NCI-H1436 treated with DMSO at 0.1 percent for 48 hours (cell line): Measurements from ENCODE around the gene SLC19A2.
"Not testable (repeated sequence)": the region's sequence is repeated elsewhere in the genome, so short reads cannot be mapped to it uniquely, and the experiment has no call there.

Source experiments
- DNase-seq: peaks from one replicate; lab custom pipeline; 2025; lab: John Stamatoyannopoulos, UW

The SLC19A2 gene

DNA sequence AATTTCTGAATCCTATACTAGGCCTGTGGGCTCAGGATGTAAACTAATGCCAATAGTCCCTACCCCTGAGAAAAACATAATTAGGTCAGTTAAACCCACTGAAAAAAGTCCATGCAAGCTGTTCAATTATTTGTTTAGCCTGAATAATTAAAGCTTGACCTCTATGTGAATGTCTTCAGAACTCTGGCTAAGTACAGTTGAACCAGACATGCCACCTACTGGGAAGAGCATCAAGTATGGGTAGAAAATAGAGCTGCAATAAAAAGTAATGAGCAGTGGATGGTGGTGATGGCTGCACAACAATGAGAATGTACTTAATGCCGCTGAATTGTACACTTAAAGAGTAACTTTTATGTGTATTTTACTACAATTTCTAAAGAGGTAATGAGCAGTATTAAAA is 23.6 kb upstream of the SLC19A2 start:
- no peak for DNase-seq

DNA sequence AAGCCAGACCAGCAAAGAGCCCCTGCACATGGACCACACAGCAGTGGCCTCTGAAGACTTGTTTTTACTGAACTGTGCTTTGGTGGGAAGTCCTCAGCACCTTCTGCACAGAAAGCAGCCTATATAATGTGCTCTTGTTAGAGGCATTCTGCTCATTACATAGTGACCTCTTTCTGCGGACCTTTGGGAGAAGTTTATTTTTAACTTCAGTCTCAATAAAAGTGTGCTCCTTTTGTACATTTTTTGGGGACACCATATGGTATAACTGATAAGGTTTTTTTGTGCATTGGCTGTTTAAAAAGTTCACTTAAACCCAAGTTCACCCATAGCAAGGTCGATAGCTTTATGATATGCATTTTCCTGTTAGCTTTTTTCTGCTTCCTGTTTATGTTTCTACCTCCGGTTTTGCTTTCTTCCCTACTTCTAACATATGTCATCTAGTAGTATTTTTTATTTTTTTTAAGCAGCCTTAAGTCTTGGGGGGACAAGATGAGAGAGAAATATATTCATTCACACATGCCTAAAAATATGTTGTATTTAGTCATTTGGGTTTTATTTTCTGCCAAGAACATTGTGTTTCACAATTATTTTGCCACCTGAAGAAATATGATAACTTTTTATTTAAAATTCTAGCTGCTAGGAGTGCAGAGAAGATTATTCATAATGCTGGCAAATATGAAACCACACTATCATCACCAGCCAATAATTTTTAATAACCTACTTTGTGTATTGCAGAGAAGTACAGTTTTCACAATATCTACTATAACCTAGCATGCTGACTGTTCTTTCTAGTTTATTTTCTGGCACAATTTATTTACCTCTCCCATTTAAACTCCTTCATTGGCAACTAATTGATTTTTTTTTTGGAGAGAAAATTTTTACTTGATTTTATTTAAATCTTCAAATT is 22.9 kb upstream of the SLC19A2 start:
- no peak for DNase-seq

DNA sequence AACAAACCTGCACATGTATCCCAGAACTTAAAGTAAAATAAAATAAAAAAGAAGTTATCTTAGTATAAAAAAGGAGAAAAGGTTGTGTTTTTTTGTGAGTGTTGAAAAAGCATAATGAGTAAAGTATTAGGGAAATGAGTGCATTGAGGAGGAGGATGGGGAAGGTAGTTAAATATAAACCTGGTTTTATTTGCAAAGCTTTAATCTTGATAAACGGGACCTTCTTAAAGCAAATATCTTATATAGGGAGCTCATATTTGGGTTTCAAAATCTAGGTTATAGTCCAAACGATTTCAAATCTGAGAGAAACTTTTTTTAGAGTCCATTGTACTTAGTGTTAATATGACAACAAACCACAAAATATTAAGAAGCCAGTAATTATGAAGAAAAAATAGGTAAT is 21.7 kb upstream of the SLC19A2 start:
- DNase-seq = no peak

DNA sequence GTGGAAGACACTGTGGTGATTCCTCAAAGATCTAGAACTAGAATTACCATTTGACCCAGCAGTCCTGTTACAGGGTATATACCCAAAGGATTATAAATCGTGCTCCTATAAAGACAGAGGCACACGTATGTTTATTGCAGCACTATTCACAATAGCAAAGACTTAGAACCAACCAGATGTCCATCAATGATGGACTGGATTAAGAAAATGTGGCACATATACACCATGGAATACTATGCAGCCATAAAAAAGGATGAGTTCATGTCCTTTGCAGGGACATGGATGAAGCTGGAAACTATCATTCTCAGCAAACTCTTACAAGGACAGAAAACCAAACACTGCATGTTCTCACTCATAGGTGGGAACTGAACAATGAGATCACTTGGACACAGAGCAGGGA is 17.9 kb upstream of the SLC19A2 start:
- not testable (repeated sequence) for DNase-seq

DNA sequence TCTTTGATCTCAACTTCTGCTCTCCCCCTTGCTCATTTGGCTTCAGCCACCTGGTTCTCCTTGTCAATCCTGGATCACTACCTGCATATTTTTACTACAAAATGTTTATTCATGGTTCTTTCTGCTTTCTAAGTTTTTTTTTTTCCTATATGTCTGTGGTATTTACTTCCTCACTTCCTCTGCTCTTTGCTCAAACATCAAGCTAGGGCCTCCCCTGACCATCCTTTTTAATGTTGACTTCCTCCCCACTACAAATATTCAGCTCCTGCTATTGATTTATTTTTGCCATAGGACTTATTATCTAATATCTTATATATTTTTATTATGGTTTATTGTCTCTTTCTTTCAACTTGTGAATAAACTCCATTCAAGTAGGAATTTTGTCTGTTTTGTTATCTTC is 14.1 kb upstream of the SLC19A2 start:
- no peak for DNase-seq

DNA sequence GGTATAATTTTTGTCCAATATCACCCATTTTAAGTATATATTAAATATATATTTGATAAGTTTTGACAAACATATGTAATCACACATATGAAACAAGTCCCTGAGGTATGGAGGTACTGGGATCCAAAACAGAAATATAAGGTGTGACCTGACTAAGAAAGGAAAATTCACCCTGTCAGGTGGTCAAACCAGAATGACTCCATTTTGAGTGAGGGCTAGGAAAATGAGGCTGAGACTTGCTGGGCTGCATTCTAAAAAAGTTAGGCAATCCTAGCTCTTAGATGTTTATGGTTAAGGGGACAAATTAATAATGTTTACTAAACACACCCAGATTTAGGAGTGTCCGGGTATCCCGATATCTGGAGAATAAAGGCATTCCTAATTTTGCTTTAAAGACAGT is 11.6 kb upstream of the SLC19A2 start:
- no peak for DNase-seq

DNA sequence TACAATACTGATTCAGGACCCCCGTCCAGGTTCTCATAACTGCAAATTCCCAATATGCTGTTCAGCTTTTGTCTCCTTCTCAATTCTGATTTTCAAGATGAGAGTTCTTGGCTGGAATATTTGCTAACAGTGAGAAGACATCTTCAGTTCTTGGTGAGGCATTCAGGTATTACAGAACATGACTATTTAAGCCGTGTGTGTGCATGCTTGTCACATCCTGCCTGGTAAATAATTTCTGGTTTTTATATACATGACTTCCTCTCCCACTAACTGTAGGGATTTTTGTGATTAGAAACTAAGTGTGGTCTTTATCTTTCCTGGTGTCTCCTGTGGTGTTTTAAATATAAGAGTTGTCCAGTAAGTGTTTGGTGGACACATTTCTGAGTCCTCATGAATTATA is 10.2 kb upstream of the SLC19A2 start:
- DNase-seq = no peak

DNA sequence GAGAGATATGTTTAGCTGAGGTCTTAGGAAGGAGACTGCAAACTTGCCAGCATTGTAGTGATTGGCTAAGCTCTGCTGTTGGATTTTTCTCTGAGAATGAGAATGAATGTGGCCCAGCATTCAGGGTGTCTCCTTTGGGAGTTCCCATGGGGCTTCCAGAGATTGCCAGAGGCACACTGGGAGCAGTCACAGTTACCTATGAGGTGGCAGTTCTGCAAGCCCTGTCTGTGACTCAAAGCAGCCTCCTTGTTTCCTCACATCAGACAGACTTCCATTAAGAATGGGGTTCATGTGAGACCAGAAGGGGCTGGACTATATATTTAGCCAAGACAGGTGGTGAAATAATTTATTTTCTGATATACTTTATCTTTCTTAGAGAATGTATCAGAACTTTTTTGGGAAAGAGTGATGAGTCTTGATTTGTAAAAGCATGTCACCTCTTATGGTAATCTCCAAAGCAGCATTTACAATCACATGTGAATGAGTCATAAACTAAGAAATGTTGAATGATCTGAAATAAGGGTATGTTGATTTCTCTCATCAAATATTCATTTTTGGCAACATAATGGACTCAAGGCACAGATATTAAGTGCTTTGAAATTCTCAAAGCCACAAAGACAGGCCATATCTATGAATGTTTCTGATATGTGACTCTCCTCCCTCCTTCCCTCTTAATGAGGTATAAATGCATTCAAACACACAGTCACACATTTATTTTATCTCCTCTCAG is 9.5 kb upstream of the SLC19A2 start:
- no peak for DNase-seq

DNA sequence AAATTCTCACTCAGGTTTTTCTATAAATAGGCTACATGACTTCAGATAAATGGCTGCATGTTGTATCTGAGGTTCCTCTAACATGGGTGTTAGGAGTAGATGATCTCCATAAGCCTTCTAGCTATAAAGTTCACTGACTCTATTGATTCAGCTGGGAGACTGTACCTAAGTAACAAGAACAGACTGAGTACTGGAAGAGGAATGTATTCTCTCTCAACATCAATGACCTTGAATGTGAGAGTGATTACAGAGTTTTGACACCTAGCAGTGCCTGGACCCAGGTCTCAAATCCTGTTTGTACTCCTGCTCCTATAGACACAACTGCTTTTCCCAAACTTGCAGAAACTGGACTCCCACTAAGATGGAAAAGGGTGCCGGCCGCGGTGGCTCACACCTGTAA is 8.6 kb upstream of the SLC19A2 start:
- DNase-seq = no peak

DNA sequence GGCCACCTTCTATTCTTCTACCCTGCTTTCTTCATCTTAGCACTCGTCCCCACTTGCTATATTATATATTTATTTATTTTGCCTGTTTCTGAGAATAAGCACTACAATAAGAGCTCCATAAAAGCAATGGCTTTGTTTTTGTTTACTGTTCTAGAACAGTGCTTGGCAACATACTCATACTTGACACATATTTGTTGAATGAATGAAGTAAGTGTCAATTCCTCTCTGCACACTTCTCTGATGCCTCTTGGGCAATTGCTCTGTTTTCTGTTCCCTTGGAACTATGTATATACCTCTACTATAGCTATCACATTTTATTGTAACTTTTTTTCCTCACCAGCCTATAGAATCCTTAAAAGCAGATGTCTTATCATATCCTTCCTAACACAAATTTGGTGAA is 7.5 kb upstream of the SLC19A2 start:
- DNase-seq = no peak

DNA sequence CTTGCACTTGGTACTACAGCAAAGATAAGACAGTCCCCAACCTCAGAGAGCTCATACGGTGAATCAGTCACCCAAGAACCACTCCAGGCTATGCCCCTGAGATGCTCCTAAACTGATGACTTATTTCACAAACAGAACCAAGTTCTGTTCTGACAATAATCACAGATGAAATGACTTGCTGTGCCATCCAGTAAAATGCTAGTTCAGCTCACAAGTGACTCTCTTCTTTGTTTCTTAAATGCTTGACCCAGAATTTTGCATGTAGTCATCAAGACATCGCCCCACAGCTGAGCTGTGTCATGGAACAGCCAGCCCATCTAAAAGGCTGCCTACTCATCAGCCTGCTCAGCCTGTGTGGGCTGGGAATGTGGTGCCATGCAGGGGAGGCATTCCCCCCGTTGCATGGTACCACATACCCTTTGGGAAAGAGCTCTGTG is 6.1 kb upstream of the SLC19A2 start:
- no peak for DNase-seq

DNA sequence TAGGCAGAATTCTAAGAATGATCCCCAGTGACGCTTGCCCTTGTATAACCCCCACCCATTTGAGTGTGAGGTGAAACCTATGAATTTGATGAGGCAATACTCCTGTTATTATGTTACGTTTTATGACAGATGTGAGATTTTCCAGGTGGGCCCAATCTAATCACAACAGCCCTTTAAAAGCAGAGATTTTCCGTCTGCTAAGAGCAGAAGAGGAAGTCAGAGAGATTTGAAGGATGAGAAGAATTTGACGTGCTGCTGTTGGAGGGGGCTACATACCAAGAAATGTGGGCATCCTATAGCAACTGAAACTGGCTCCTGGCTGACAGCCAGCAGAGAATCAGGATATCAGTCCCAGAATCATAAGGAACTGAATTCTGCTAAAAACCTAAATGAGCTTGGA is 2.4 kb upstream of the SLC19A2 start:
- no peak for DNase-seq

DNA sequence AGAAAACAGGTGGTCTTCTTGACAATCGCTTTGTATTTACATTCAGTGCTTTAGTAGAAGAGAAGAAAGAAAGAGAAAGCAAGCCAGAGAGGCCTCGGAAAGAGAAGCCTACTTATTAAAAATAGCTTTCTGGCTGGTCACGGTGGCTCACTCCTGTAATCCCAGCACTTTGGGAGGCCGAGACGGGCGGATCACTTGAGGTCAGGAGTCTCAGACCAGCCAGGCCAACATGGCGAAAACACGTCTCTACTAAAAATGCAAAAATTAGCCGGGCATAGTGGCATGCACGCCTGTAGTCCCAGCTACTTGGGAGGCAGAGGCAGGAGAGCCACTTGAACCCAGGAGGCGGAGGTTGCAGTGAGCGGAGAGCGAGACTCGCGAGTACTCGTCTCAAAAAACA is 1.8 kb upstream of the SLC19A2 start:
- DNase-seq = no peak

DNA sequence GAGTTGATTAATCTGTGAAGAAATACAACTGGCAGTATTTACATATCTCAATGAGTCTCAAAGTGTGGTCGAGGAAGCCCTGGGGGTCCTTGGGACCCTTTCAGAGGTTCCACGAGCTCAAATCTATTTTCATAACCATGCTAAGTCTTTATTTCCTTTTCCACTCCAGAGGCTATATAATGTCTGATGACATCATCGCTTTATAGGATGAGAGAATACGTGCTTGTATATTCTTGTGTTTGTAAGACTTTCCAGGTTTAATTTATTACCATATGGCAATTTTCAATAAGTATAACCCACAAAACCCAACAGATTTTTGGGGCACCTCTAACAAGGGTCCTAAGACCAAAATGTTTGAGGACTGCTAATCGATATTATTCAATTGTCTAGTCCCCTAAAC is 1.4 kb upstream of the SLC19A2 start:
- DNase-seq = no peak

DNA sequence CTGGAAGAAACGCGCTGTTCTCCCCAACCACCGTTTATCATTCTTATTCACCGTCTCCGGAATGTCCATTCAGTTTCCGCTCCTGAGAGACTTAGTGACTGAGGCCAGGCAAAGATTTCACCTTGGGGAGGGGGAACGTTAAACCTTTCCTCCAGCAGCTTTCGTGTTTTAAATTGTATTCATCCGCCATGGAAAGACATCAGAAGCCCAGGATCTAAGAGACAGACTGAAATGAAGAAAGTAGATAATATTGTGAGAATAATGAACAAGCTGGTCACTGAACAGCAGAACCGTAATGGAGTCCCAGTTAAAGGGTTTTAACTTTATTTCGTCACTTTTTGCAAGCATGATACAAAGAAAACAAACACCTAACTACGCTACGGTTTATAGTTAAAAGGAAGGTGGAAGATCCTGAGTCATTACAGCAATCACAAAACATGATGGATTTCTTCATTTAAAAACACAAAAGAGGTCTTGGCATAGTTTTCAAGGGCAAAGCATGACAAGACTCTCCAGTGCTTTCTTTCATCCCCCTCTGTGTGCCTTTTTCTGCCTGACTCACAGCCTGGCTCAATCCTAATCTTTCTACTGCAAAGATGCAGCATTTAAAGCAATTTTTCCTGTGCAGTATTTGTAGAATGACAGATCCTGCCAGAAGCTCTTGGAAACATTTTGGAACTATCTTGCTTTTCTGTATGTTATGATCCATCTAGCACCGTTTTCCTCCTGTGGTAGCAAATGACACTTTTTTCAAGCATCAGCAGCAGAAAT is 722 bp upstream of the SLC19A2 start:
- no peak for DNase-seq

DNA sequence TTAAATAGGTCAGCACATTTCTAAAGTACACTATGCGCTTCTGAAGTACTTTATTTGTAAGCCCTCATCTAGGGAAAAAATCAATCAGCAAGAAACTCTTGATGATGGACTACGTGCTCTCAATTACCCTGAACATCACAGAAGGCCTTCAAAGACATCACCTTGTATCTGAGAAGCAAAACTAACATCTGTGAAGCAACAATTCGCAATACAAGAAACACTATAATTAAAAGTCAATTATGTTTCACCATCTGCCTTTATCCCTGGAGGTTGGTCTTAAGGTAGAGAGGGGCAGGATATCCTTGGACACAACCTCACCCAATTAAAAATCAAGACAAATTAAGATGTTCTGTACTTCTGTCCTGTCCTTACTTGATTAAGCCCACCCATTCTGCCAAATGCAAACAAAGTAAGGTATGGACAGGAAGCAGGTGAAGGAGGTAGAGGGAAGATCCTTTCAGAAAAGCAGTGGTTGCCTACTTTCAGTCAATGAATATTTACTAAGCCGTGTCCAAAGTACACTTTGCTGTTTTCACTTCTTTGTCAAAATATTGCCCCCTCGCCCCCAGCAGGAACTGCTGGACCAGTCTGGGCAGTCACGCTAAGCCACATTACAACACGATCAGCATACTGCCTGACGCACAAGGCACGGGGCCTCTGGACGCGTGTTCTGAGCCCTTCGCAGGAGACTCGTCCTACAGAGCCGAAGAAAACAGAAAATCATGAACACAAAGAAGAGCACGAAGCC is 887 bp downstream of the SLC19A2 start:
- DNase-seq = no peak

DNA sequence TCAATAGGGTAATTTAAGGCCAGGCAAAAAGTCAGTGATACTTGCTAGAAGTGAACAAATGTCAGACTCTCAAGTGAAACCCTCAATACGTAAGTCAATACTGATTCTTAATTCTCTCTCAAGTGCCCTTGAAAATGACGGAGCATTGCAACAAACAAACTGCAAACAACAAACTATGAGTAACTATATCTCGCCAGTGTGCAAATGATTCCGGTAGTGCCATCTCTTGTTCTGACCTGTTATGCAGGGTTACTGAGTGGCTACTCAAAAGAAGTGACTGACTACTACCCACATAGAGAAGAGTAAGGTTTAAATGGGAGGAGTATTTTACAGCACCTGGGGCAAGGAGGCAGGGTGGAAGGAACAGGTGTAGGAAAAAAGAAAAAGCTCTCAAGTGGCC is 1.6 kb downstream of the SLC19A2 start:
- no peak for DNase-seq

DNA sequence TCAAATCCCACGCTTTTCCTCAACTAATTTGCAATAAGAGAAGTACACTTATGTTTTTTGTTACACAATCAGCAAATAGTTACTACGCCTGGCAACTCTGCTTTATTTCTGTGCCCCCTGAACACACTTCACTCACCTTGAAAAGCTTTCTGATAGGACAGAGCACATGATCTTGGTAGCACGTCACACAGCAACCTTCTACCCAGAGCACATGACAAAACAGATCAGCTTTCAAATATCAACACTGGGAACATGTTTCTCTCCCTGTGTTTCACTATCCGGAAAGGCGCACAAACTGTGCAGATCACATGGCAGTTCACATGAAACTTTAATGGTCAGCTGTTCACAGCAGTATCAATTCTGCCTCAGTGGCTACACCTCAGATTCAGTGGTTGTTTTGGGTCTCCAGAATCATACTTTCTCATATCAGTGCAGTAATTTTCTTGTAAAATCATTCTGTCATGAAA is 2.2 kb downstream of the SLC19A2 start:
- DNase-seq = no peak

DNA sequence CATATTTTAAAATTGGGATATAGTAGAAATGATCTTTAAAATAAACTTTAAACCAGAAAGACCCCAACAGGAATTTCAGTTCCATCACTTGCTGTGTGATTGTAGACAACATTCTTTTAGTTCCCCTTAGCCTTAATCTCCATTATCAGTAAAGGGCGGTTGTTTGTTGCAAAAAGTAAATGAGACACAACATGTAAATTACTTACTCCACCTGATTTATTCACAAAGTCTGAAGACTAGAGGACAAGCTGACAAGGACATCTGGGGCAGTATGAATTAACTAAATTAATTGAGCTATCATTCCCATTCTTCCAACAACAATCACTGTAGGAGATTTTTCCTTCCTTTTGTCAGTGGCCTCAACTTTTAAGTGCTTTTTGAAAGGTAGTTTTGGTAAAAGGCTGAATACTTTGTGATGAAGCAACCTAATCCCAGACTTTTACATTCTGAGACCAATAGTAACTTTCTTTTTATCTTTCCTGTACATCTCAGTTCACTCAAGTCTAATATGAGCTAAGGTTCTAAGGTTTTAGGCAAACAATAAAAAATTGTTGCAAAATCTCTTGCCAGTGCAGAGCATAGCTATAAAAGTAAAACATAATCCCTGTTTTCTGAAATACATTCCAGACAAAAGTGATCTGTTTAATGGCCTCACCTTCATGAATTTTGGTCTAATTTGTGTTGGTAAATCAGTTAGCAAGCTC is 6.2 kb downstream of the SLC19A2 start:
- DNase-seq = no peak

DNA sequence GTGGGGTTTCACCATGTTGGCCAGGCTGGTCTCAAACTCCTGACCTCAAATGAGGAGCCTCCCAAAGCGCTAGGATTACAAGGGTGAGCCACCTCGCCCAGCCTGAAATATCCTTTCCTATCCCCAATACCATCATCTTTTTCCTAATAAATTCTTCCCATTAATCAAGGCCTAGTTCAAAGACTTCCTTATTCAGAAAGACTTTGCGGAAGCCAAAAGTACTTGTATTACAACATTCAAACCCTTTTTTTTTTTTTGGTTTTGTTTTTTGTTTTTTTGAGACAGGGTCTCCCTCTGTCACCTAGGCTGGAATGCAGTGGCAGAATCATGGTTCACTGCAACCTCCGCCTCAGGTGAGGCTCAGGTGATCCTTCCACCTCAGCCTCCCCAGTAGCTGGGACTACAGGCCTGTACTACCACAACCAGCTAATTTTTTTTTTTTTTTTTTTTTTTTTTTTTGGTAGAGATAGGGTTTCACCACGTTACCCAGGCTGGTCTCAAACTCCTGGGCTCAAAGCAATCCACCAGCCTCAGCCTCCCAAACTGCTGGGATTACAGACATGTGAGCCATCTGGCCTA is 7.6 kb downstream of the SLC19A2 start:
- no peak for DNase-seq
